Pancreas (tissue), 10 donors: ENCODE results near the gene CEACAM3. TPM values are rescaled to one million over a fixed set of nuclear protein-coding genes. Genes with fewer than 3 reads are reported as not detected.

Source experiments
- ATAC-seq, 4 donors: fragments of 200-7000 bp; cut with Tn5 transposase; one replicate each; pipeline versions ENCODE4 v1.8.0 to v1.9.1; 2020; ENCODE audit warnings: mild to moderate bottlenecking in 4 of 4, moderate library complexity in 4 of 4
- DNase-seq, 6 donors: peaks; one replicate each; pipeline ENCODE4 v3.0.0-alpha.2; 2020
- FAIRE-seq: peaks from 2 replicates; lab custom pipeline; 2012; peaks lifted over from hg19 to GRCh38; lab: Jason Lieb, UNC
- H3K27ac ChIP-seq, 4 donors: fragments of 200-600 bp; sonication (generic); 1 replicate in 3 of 4; 2 replicates in 1 of 4; pipeline versions ENCODE4 v1.5.0 to v1.8.0; 2020
- H3K27me3 ChIP-seq, 4 donors: fragments of 200-600 bp; one replicate each; pipeline ENCODE4 v1.8.0; 2021
- H3K36me3 ChIP-seq, 3 donors: fragments of 200-600 bp; sonication (generic) in 1 of 3; one replicate each; pipeline versions ENCODE4 v1.5.0 to v1.8.0; 2020 to 2021
- H3K4me1 ChIP-seq, 3 donors: fragments of 200-600 bp; one replicate each; pipeline ENCODE4 v1.8.0; 2021
- H3K4me3 ChIP-seq, 4 donors: fragments of 200-600 bp; sonication (generic) in 2 of 4; one replicate each; pipeline versions ENCODE4 v1.5.0 to v1.8.0; 2020 to 2021
- H3K9me3 ChIP-seq, 4 donors: fragments of 200-600 bp; one replicate each; pipeline ENCODE4 v1.8.0; 2021
- CTCF ChIP-seq, 4 donors: fragments of 200-600 bp; sonication (generic) in 3 of 4; IDR thresholded peaks; one replicate each; pipeline versions ENCODE4 v1.5.0 to v1.8.0; 2021; ENCODE audit warnings: antibody characterized with exemption in 4 of 4
- WGBS, 2 donors: extraction: QIAGEN DNeasy Blood & Tissue Kit; methylation state at CpG; one replicate each; pipeline ENCODE4 v1.1.7; 2013; 5-methylcytosine and 5-hydroxymethylcytosine counted together
- intact Hi-C, 3 donors: fragments of 100-400 bp; cut with DNase I; formaldehyde crosslinking; loops; one replicate each; pipeline versions ENCODE4 v1.11.1 to v1.14.2; 2022
- polyA plus RNA-seq, 2 donors: library from polyadenylated mRNA; stranded (reverse); fragments of 200-250 nt; gene quantifications; one replicate each; pipeline ENCODE4 v1.2.3, GENCODE V29; 2013
- total RNA-seq, 6 donors: library from RNA; stranded (reverse); fragmentation: NEBNext Ultra II Directional in 4 of 6; extraction: Animal tissue kit (Norgen Biotek cat#: 25700) in 4 of 6; gene quantifications; one replicate each; pipeline versions ENCODE4 v1.2.1 to v1.2.4, GENCODE V29; 2021 to 2023
- donor health status: healthy with polysubstance abuse.
- donor health status: DM: no; HTN: no; CAD: no; lungs with moderate emphysema.
- donor health status: DM: no; HTN: no; CAD: no.
- donor health status: control.
- donor health status: control.
- donor health status: Bipolar disorder and iron deficiency.
- donor health status: DM: yes; HTN: yes; CAD: no.
- donor health status: DM: no; HTN: no; CAD: no.
- donor health status: DM: no; HTN: no; CAD: no.
- donor health status: DM: yes; HTN: yes; CAD: no.

CEACAM3 gene
- total and polyA plus RNA-seq, 8 donors, result 0.41 to 0.61 TPM; not detected in 6

GRCh38 chr19:41837981-41838708 lies 41.8 kb downstream of the CEACAM3 start:
- H3K4me3 ChIP-seq, result no peak overlapping the region
- no peaks in the 10 kb centered on the region for H3K27me3 ChIP-seq
- no peaks in the 10 kb centered on the region for H3K9me3 ChIP-seq
- H3K27ac ChIP-seq, result no peak overlapping the region
- H3K4me1 ChIP-seq, result no peaks in the 10 kb centered on the region
- TF ChIP-seq CTCF (IDR thresholded peaks at IDR 0.05), result no peak
- H3K36me3 ChIP-seq, result no peaks in the 10 kb centered on the region
- DNase-seq (no peak), FAIRE-seq (no peak), ATAC-seq (no peak)
- WGBS, 2 donors, result 33 to 42% methylated on average over 13 of the region's 13 CpGs
- intact Hi-C loops, result no loop called here

- FAIRE-seq, result no peak
- Histone ChIP-seq H3K27me3 (no peaks in the 10 kb centered on the region), H3K27ac (no peak overlapping the region), H3K9me3 (no peaks in the 10 kb centered on the region), H3K36me3 (no peaks in the 10 kb centered on the region), H3K4me1 (no peaks in the 10 kb centered on the region), H3K4me3 (no peak overlapping the region)
- 34 to 47% methylated on average over 2 of the region's 2 CpGs for WGBS, 2 donors
- intact Hi-C loops, result no loop called here
- no peak for TF ChIP-seq CTCF (IDR thresholded peaks at IDR 0.05)
- no peak for DNase-seq
- no peak for ATAC-seq
These were observed 42.8 kb downstream of the CEACAM3 start for GRCh38 chr19:41839211-41839610.

GRCh38 chr19:41843371-41843770 lies 47.0 kb downstream of the CEACAM3 start:
- Histone ChIP-seq H3K4me3 (no peak overlapping the region), H3K9me3 (no peaks in the 10 kb centered on the region), H3K4me1 (no peaks in the 10 kb centered on the region), H3K36me3 (no peaks in the 10 kb centered on the region), H3K27me3 (no peaks in the 10 kb centered on the region), H3K27ac (no peak overlapping the region)
- WGBS, 2 donors, result 37 to 46% methylated on average over 7 of the region's 7 CpGs
- ATAC-seq, result no peak
- intact Hi-C loops, result no loop called here
- no peak for TF ChIP-seq CTCF (IDR thresholded peaks at IDR 0.05)
- FAIRE-seq, result no peak
- no peak for DNase-seq

- H3K4me3 ChIP-seq, result no peak within 1 kb of the TSS
- DNase-seq, result no peak
- no peaks in the 10 kb centered on the region for H3K27me3 ChIP-seq
- WGBS, 2 donors, result 72 to 76% methylated on average over 30 of the region's 30 CpGs
- no peaks in the 10 kb centered on the region for H3K9me3 ChIP-seq
- FAIRE-seq, result no peak
- H3K36me3 ChIP-seq, result no peaks in the 10 kb centered on the region
- no peak within 1 kb of the TSS for H3K27ac ChIP-seq
- no peak for ATAC-seq
- no peak for TF ChIP-seq CTCF (IDR thresholded peaks at IDR 0.05)
- intact Hi-C loops, result no loop called here
- no peaks in the 10 kb centered on the region for H3K4me1 ChIP-seq
These were observed 48.2 kb downstream of the CEACAM3 start, which contains the start of gene LYPD4 for GRCh38 chr19:41844601-41845000. Gene LYPD4 (minus strand): TSS chr19:41844683. CDS start chr19:41839285, 5,398 bp downstream.

GRCh38 chr19:41845001-41845050 lies 48.4 kb downstream of the CEACAM3 start, which contains the start of gene DMRTC2:
Gene DMRTC2 (plus strand): TSS chr19:41845042. CDS start chr19:41847429, 2,387 bp downstream.
- WGBS, 2 donors, result 86 to 97% methylated on average over 3 of the region's 3 CpGs
- DNase-seq, result no peak
- no peaks in the 10 kb centered on the region for H3K9me3 ChIP-seq
- no peaks in the 10 kb centered on the region for H3K27me3 ChIP-seq
- no peaks in the 10 kb centered on the region for H3K4me1 ChIP-seq
- intact Hi-C loops, result no loop called here
- H3K4me3 ChIP-seq, result no peak within 1 kb of the TSS
- ATAC-seq, result no peak
- no peak for TF ChIP-seq CTCF (IDR thresholded peaks at IDR 0.05)
- H3K36me3 ChIP-seq, result no peaks in the 10 kb centered on the region
- FAIRE-seq, result no peak
- no peak within 1 kb of the TSS for H3K27ac ChIP-seq
